Caki2 (cell line): Measurements from ENCODE around the gene SLC4A1. TPM values are rescaled to one million over a fixed set of nuclear protein-coding genes. Genes with fewer than 3 reads are reported as not detected.
A peak's percentile ranks its signal among the peaks of the same experiment; 100 is the strongest.

Experiments
- DNase-seq: peaks from one replicate; pipeline ENCODE4 v3.0.0-alpha.2; 2015; ENCODE audit warnings: low read depth
- in situ Hi-C: cut with HindIII; loops from 2 replicates; pipeline ENCODE4 v1.10.0; 2016; ENCODE audit warnings: low sequenced_read_pairs, low pct_unique_long_range_greater_than_20kb, mixed read lengths
- total RNA-seq: library from RNA; depleted of rRNA; stranded (reverse); fragments of >200 nt; shearing (Covaris generic); gene quantifications from 2 replicates; pipeline ENCODE4 v1.2.3, GENCODE V29; 2014; ENCODE audit warnings: low replicate concordance

The SLC4A1 gene
- total RNA-seq, 1 experiment from 2014 or later, result not detected

DNA sequence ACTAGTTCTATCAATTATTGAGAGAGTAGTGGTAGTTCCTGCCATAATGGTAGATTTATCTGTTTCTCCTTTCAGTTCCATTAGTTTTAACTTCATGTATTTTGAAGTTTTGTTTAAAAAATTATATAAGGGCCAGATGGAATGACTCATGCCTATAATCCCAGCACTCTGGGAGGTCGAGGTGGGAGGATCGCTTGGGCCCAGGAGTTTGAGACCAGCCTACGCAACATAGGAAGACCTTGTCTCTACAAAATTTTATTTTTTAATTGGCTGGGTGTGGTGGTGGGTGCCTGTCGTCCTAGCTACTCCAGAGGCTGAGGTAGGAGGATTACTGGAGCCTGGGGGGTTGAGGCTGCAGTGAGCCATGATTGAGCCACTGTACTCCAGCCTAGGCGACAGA is 34.4 kb downstream of the SLC4A1 start:
- in situ Hi-C loops, result no loop called here
- DNase-seq, result no peak

- DNase-seq, result no peak
- in situ Hi-C loops, result no loop called here
Measured at GRCh38 chr17:44232061-44232460, 35.9 kb downstream of the SLC4A1 start.

DNA sequence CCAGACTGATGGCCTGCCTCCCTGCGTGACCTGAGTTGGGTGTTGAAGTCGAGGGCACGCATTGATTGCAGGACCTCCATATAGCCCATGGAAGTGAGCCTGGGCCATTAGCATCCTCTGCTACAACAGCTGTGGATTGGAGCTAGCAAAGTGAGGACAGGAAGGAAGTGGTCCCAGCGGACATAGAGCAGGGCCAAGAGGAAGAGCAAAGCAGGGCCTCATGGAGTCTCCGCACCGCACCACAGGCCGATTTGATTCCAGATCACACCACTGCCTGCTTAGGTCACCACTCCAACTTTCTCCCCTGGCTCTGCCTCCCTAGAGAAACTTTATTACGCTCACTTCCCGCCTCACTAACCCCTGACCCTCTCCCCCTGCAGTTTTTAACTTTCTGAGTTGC is 37.8 kb downstream of the SLC4A1 start:
- in situ Hi-C loops, result no loop called here
- DNase-seq, result no peak

- DNase-seq, result peak; percentile 37
- in situ Hi-C loops, result no loop called here
Measured at GRCh38 chr17:44229090-44229489, 38.8 kb downstream of the SLC4A1 start.

- in situ Hi-C loops, result no loop called here
- DNase-seq, result peak; percentile 55
Measured at GRCh38 chr17:44223541-44224071, 44.3 kb downstream of the SLC4A1 start.

DNA sequence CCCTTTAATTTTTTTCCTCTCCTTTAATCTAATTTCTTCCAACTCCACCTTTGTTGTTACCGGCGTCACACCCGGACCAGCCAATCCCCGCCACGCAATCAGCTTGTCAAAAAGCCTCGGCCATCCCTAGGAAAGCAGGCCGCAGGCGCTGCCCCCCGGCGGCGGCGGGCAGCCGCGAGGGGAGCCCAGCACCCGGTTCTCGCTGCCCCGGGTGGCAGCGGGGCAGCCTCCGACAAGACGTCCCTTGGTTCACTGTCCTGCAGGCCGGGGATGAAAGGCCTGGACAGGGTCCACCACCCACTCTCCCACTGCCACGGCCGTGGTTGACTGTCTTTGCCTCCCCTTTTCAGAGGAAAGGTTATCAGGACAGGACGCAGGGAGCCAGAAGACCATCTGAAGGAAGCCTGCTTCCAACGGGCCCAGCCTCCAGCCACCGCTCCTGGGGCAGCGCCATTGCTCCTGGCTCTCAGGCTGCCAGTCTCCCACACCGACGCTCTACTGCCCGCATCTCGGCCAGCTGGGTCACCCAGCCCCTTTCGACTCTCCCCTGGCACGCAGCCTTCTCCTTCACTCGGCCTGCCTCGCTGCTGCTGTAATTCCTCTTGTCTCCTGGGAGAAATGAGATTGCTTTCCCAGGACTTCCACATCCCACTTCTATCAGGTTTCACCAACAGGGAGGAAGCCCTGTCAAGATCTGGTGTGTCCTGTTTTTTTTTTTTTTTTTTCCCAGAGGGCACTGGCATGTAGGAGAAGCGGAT is 45.6 kb downstream of the SLC4A1 start:
- in situ Hi-C loops, result no loop called here
- DNase-seq, result peak; percentile 88

DNA sequence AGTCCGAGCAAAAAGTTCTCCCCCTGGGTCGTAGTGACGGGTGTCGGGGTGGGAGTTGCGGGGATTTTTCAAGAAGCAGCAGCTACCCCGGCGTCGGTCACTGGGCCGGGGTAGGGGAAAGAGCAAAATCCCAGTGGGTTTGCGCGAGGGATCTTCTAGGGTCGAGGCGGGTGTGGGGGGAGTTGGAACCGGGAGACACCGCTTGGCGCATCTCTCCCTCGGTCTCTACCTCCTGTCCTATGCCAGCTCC is 46.1 kb downstream of the SLC4A1 start:
- in situ Hi-C loops, result no loop called here
- no peak for DNase-seq

DNA sequence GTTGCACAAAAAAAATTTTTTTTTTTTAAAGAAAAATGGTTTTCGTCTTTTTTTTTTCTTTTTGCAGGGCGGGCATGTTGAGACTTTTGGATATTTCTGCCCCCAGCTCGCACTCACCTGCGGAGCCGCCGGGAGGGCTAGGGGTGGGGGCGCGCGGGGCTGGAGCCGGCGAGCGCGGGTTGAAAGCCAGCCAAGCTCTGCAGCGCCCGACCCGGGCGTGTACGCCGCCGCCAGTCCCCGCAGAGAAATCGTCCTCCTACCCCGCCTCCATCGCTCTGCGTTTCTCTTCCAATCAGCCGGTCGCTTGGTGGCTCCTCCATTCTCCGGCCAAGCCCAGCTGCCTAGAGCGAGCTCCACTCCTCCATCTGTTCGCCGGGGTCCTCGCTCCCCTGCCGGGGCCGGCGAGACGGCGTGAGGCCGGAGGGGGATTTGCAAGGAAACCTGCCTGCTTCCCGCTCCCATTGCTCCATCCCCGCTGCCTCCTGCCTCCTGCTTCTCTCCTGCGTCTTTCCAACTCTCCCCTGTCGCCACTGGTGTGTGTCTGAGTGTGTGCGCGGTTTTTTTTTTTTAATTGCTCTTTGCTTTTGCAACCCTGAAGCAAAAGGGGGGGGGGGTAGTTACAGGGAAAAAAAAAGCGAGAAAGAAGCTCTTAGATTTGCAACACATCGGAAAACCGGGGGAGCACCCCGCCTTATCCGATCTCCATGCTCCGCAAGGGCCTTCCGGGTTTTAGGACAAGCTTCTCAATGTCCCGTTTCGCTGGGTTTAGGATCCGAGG is 46.7 kb downstream of the SLC4A1 start:
- DNase-seq, result peak; percentile 81
- in situ Hi-C loops, result no loop called here

DNA sequence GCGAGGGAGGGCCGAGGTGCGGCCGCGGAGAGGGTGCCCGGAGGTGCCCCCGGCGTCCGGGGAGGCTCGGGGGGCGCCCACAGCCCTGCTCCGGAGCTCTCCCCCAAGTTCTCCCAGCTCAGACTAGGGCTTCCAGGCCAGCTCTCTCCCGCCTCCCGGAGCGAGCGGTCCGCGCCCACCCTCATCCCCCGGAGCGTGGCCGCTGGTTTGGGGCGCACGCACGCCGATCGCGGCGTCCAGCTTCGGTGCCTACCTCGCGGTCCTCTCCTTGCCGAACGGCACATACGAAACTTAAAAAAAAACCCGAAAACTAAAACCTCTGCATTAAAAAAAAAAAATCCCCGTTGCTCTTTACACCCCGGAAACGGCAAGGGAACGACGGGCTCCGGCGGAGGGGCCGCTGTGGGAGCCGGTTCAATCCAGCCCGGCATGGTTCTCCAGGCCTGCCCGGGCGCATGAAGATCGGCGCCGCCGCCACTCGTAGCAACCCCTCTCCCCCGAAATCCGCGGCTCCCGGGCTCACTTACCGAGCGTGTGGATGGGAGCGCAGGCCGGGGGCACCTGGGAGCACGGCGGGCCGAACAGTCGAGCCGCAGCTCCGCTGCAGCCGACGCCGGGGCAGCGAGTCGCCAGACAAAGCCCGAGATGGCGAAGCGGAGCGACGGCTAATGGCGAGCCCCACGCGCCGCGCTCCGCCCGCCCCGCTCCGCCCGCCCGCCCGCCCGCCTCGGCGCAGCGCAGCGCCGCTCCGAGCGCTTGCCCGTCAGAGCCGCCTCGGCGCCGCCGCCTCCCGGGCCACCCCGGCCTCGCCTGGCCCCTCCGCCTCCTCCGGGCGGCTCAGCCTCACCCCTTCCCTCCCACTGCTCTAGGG is 47.5 kb downstream of the SLC4A1 start:
- in situ Hi-C loops, result no loop called here
- peak; percentile 66 for DNase-seq

GRCh38 chr17:44219616-44220212 is 48.2 kb downstream of the SLC4A1 start, which contains the start of gene UBTF:
TSS of gene UBTF (minus strand) at chr17:44219675. CDS start at chr17:44218229, 1,446 bp downstream.
- in situ Hi-C loops, result no loop called here
- DNase-seq, result peak; percentile 65

DNA sequence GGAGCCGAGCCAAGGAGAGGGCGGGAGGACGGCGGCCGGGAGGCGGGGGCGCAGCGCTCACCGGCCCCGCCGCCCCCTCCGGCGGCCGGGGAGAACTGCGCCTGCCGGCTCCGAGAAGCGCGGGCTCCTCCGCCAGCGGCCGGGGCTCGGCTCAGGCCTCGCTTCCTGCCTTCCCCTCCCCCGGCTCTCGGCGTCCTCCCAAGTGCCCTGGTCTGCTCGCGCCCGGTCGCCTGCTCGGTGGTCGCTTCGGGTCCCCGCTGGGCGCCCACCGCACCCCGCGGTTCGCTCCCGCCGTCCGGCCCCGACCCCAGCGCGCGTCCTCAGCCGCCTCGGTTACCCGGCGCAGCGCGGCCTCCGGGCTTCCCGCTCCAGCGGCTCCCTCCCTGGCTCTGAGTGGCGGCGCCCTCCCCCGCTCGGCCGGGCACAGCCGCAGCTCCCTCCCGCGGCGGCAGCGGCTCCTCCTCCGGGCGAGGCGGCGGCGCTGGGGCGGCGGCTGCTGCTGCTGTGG is 48.8 kb downstream of the SLC4A1 start:
- peak; percentile 67 for DNase-seq
- in situ Hi-C loops, result no loop called here

- DNase-seq, result peak; percentile 95
Measured at GRCh38 chr17:44218344-44219107, 49.4 kb downstream of the SLC4A1 start.

GRCh38 chr17:44217738-44218343 is 50.1 kb downstream of the SLC4A1 start:
- in situ Hi-C loops, result no loop called here
- no peak for DNase-seq

More at GRCh38 chr17:44218344-44219107, 49.4 kb downstream of the SLC4A1 start:
- in situ Hi-C loops, result no loop called here

DNA sequence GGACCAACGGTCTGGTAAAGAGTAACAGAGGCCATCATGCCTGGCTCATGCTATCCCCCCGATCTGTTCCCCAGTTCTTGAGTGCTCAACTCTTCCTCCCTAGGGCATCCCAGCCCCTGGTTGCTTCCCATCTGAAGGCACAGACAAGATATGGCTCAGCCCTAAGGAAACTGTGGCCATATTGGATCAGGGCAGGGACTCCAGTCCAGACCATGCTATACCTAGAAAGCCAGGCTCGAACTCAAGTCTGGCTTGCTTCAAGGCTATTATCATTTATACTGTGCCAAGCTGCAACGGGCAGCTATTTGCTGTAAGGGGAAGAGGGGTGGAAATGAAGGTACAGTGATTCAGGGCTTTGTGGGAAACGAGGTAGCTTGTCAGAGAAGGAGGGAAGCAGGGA is 51.2 kb downstream of the SLC4A1 start:
- DNase-seq, result no peak
- in situ Hi-C loops, result no loop called here

- in situ Hi-C loops, result no loop called here
- no peak for DNase-seq
Measured at GRCh38 chr17:44216173-44216572, 51.8 kb downstream of the SLC4A1 start.

DNA sequence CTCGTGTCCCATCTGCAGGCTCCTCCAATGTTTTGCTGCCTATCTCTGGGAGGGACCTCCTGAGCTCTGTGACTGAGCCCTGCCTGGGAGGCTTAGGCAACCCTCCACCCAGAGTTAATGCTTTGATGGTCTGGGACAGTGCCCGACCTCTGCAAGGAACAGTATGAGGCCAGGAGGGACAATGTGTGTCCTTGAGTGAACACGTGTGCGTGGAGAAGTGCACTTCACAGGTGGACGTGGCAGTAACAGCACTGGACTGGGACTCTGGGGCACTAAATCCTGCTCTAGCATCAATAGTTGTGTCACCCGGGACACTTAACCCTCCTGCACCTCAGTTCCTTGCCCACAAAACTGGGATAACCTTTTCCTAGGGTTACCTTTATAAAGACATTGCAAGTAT is 53.0 kb downstream of the SLC4A1 start:
- in situ Hi-C loops, result no loop called here
- no peak for DNase-seq

GRCh38 chr17:44214230-44214494 is 53.8 kb downstream of the SLC4A1 start:
- in situ Hi-C loops, result no loop called here
- DNase-seq, result no peak
